IPS-NIHi7 (cell line): Measurements from ENCODE around the gene TAX1BP3.

Source experiments
- DNase-seq: peaks from one replicate; pipeline ENCODE4 v3.0.0; 2012; ENCODE audit warnings: mixed read lengths; ENCODE audit errors: extremely low spot score

TAX1BP3 gene

GRCh38 chr17:3658784-3659449 lies 9.5 kb downstream of the TAX1BP3 start:
- no peak for DNase-seq

- no peak for DNase-seq
Observed at GRCh38 chr17:3657874-3658783, 10.2 kb downstream of the TAX1BP3 start.

GRCh38 chr17:3657588-3657869 lies 10.8 kb downstream of the TAX1BP3 start:
- DNase-seq = no peak

GRCh38 chr17:3656755-3657587 lies 11.4 kb downstream of the TAX1BP3 start:
- no peak for DNase-seq

GRCh38 chr17:3656353-3656752 lies 12.0 kb downstream of the TAX1BP3 start:
- no peak for DNase-seq

GRCh38 chr17:3655766-3656165 lies 12.6 kb downstream of the TAX1BP3 start:
- no peak for DNase-seq

- DNase-seq = peak; percentile 69
Observed at GRCh38 chr17:3647769-3648555, 20.4 kb downstream of the TAX1BP3 start.

GRCh38 chr17:3647251-3647650 lies 21.1 kb downstream of the TAX1BP3 start:
- DNase-seq = no peak

- no peak for DNase-seq
Observed at GRCh38 chr17:3645310-3645709, 23.1 kb downstream of the TAX1BP3 start.

- DNase-seq = no peak
Observed at GRCh38 chr17:3643889-3644349, 24.5 kb downstream of the TAX1BP3 start.

- DNase-seq = no peak
Observed at GRCh38 chr17:3641717-3642486, 26.5 kb downstream of the TAX1BP3 start.

- DNase-seq = no peak
Observed at GRCh38 chr17:3641014-3641413, 27.4 kb downstream of the TAX1BP3 start.

GRCh38 chr17:3639981-3640596 lies 28.3 kb downstream of the TAX1BP3 start:
- DNase-seq = no peak

GRCh38 chr17:3636908-3637373 lies 31.4 kb downstream of the TAX1BP3 start:
- DNase-seq = no peak

GRCh38 chr17:3636154-3636907 lies 32.0 kb downstream of the TAX1BP3 start, which contains the start of the genes CTNS and SHPK:
Gene CTNS, plus strand, starts transcription at chr17:3636760. Its CDS starts 3,447 bp downstream, at chr17:3640207.
Gene SHPK, minus strand, starts transcription at chr17:3636250. Its CDS starts 31 bp downstream, at chr17:3636219.
- DNase-seq = peak; percentile 100

- no peak for DNase-seq
Observed at GRCh38 chr17:3635474-3636153, 32.8 kb downstream of the TAX1BP3 start.

- DNase-seq = no peak
Observed at GRCh38 chr17:3632287-3632686, 36.1 kb downstream of the TAX1BP3 start.

- no peak for DNase-seq
Observed at GRCh38 chr17:3630781-3631180, 37.6 kb downstream of the TAX1BP3 start.

- no peak for DNase-seq
Observed at GRCh38 chr17:3627769-3628167, 40.6 kb downstream of the TAX1BP3 start.
